Endothelial cell of umbilical vein (primary cell): ENCODE data around the gene NYAP2. TPM values are rescaled to one million over a fixed set of nuclear protein-coding genes. Genes with fewer than 3 reads are reported as not detected.

ENCODE experiments used
- BruUV-seq: library from RNA; stranded (reverse); fragments of 400-500 nt; replicated peaks from 2 replicates; lab custom pipeline; 2021; lab: Mats Ljungman, UMichigan
- CTCF ChIA-PET: fragments of 300-600, 350-600 bp; sonication (Branson Sonifier 250); formaldehyde crosslinking; loops from one replicate; lab custom pipeline; 2021; ENCODE audit warnings: antibody characterized with exemption, inconsistent platforms; lab: Charles Lee
- POLR2A ChIA-PET: fragments of 300-600, 350-600 bp; sonication (Branson Sonifier 250); formaldehyde crosslinking; loops from one replicate; lab custom pipeline; 2021; ENCODE audit warnings: antibody characterized with exemption, inconsistent platforms; lab: Charles Lee
- DNase-seq: peaks from one replicate; pipeline ENCODE4 v3.0.0-alpha.2; 2011; ENCODE audit warnings: low read depth, low spot score
- FAIRE-seq: peaks from 2 replicates; lab custom pipeline; 2011; peaks lifted over from hg19 to GRCh38; lab: Jason Lieb, UNC
- H2AFZ ChIP-seq: 2 replicates; pipeline ENCODE4 v1.6.0; 2012; ENCODE audit warnings: low read depth, low read length, control low read depth, inconsistent platforms
- H3K27ac ChIP-seq: 2 replicates; pipeline ENCODE4 v1.5.1; 2011; ENCODE audit warnings: low read depth, mild to moderate bottlenecking, control low read depth, low read length, moderate library complexity; ENCODE audit not compliant: insufficient read depth
- H3K27me3 ChIP-seq, 2 experiments: 2 replicates each; pipeline versions ENCODE4 v1.6.0 to v1.6.1; 2011; ENCODE audit warnings: low read length in 2 of 2, mixed read lengths in 1 of 2; ENCODE audit not compliant: control insufficient read depth in 2 of 2, insufficient read depth in 2 of 2
- H3K36me3 ChIP-seq, 2 experiments: 2 replicates in 1 of 2; 3 replicates in 1 of 2; pipeline ENCODE4 v1.5.1; 2011; ENCODE audit warnings: low read length in 2 of 2, mild to moderate bottlenecking in 1 of 2, moderate library complexity in 1 of 2; ENCODE audit not compliant: control insufficient read depth in 2 of 2, insufficient read depth in 2 of 2; ENCODE audit errors: extremely low read depth in 1 of 2
- H3K4me1 ChIP-seq: 3 replicates; pipeline ENCODE4 v1.5.1; 2011; ENCODE audit warnings: mild to moderate bottlenecking, low read length; ENCODE audit not compliant: control insufficient read depth, insufficient read depth; ENCODE audit errors: extremely low read depth
- H3K4me2 ChIP-seq: 2 replicates; pipeline ENCODE4 v1.6.1; 2011; ENCODE audit warnings: low read length, control low read depth, mixed read lengths; ENCODE audit not compliant: insufficient read depth
- H3K4me3 ChIP-seq, 3 experiments: fragments of 200-600 bp in 1 of 3; sonication (generic), shearing (Covaris generic) in 1 of 3; replicated peaks in 1 of 3; 2 replicates each; pipeline ENCODE4 v1.5.1; 2011 to 2016; ENCODE audit warnings: control low read depth in 3 of 3, low read length in 3 of 3, mild to moderate bottlenecking in 2 of 3, inconsistent platforms in 1 of 3, low read depth in 1 of 3, moderate library complexity in 1 of 3; ENCODE audit not compliant: insufficient read depth in 1 of 3
- H3K79me2 ChIP-seq: 2 replicates; pipeline ENCODE4 v1.6.0; 2012; ENCODE audit warnings: low read length, inconsistent platforms; ENCODE audit not compliant: control insufficient read depth, insufficient read depth
- H3K9ac ChIP-seq: replicated peaks from 2 replicates; pipeline ENCODE3; 2011; ENCODE audit warnings: low read length, control low read depth; ENCODE audit not compliant: insufficient read depth; ENCODE audit errors: extremely low read depth
- H3K9me1 ChIP-seq: replicated peaks from 3 replicates; pipeline ENCODE4 v1.6.0; 2011; ENCODE audit warnings: mild to moderate bottlenecking, low read length; ENCODE audit not compliant: control insufficient read depth, insufficient read depth; ENCODE audit errors: extremely low read depth
- H3K9me3 ChIP-seq: replicated peaks from 2 replicates; pipeline ENCODE4 v1.5.1; 2012; ENCODE audit warnings: low read length, inconsistent platforms; ENCODE audit not compliant: control insufficient read depth, insufficient read depth
- H4K20me1 ChIP-seq: replicated peaks from 2 replicates; pipeline ENCODE3; 2011; ENCODE audit warnings: mild to moderate bottlenecking, low read length; ENCODE audit not compliant: control insufficient read depth, insufficient read depth; ENCODE audit errors: extremely low read depth
- EZH2 ChIP-seq: IDR thresholded peaks from 2 replicates; pipeline ENCODE4 v1.6.1; 2012; ENCODE audit warnings: borderline replicate concordance, low read depth, mild to moderate bottlenecking, moderate library complexity, low read length, inconsistent platforms; ENCODE audit not compliant: severe bottlenecking
- FOS ChIP-seq: IDR thresholded peaks from 2 replicates; pipeline ENCODE4 v1.6.1; 2011; ENCODE audit warnings: mild to moderate bottlenecking, low read length, moderate library complexity, borderline replicate concordance; ENCODE audit not compliant: insufficient read depth
- MYC ChIP-seq: IDR thresholded peaks from one replicate; pipeline ENCODE4 v1.6.1; 2011; ENCODE audit warnings: mild to moderate bottlenecking, low read depth, low read length
- POLR2AphosphoS5 ChIP-seq: IDR thresholded peaks from 2 replicates; pipeline ENCODE4 v1.6.1; 2012; ENCODE audit warnings: low read depth, mild to moderate bottlenecking, control low read depth, low read length, moderate library complexity; ENCODE audit not compliant: insufficient read depth
- dilution Hi-C: fragments of 300-500 bp; cut with MboI; formaldehyde crosslinking; loops from one replicate; pipeline ENCODE4 v1.15.0; 2019; ENCODE audit warnings: low sequenced_read_pairs; ENCODE audit not compliant: extremely low pct_ligation_motif_present
- intact Hi-C: fragments of 100-400 bp; cut with micrococcal nuclease; formaldehyde crosslinking; loops from one replicate; pipeline ENCODE4 v1.10.0; 2022
- polyA plus RNA-seq, 4 experiments: library from polyadenylated mRNA; depleted of rRNA in 3 of 4; stranded (reverse) in 3 of 4; unstranded in 1 of 4; fragments of >200 nt; gene quantifications; 2 replicates each; pipeline versions ENCODE4 v1.2.1 to v1.2.3, GENCODE V29; 2011 to 2012; ENCODE audit warnings: missing spikeins in 1 of 4
- total RNA-seq: library from RNA; stranded (reverse); gene quantifications from 2 replicates; pipeline ENCODE4 v1.2.3, GENCODE V29; 2021
- TF ChIP-seq, protein P1 (sequence below), 2 donors: IDR thresholded peaks; 1 replicate in 1 of 2; 2 replicates in 1 of 2; pipeline ENCODE4 v1.5.1; 2011; ENCODE audit warnings: low read length in 2 of 2, mild to moderate bottlenecking in 2 of 2, moderate library complexity in 2 of 2, control low read depth in 1 of 2, inconsistent platforms in 1 of 2, low read depth in 1 of 2; ENCODE audit not compliant: insufficient read depth in 1 of 2; ENCODE audit errors: extremely low read depth in 1 of 2

The NYAP2 gene
- total and polyA plus RNA-seq, 2 donors (not counting 3 experiments of a cell fraction or from before 2014, with no cell fraction given): not detected

DNA sequence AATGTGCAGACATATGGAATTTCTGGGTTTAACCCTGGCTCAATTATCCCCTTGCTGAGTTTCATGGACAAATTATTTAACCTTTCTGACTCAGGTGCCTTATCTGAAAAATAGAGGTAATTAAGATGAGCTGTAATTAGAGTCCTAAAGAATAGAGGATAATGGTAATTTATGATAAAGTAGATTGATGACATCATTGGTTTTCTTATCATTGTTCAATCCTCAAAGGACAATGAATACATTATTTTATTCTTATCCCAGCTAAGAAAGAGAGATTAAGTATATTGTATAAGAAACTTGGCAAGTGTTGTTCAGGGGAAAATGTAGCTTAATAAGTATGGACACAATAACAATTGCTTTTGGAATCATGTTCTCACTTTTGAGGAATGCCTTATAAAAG, 279.3 kb downstream of the NYAP2 start:
- Histone ChIP-seq H3K4me2 (no peak overlapping the region), H4K20me1 (no peaks in the 10 kb centered on the region), H3K27me3 (no peaks in the 10 kb centered on the region), H3K9me3 (no peaks in the 10 kb centered on the region), H3K4me3 (no peak overlapping the region), H3K79me2 (no peaks in the 10 kb centered on the region), H3K4me1 (no peaks in the 10 kb centered on the region), H3K36me3 (no peaks in the 10 kb centered on the region), H3K9ac (no peak overlapping the region), H3K9me1 (no peaks in the 10 kb centered on the region), H2AFZ (no peak overlapping the region), H3K27ac (no peak overlapping the region)
- TF ChIP-seq MYC: no peak
- TF ChIP-seq FOS: no peak
- TF ChIP-seq POLR2AphosphoS5: no peak
- ChIA-PET CTCF (interaction anchor here (2.6 kb wide), 1 partner anchor 13 kb away, joined by 12 read pairs; no protein-coding TSS in a partner anchor), POLR2A (no interaction called here)
- FAIRE-seq: no peak
- intact Hi-C loops (no loop called here), dilution Hi-C loops (no loop called here)
- no TSS peak for BruUV-seq
- no peak for DNase-seq

GRCh38 chr2:225683258-225683657, 283.7 kb downstream of the NYAP2 start:
- Histone ChIP-seq H3K9ac (no peak overlapping the region), H3K9me1 (no peaks in the 10 kb centered on the region), H3K27me3 (no peaks in the 10 kb centered on the region), H3K27ac (no peak overlapping the region), H3K4me1 (no peaks in the 10 kb centered on the region), H3K4me3 (no peak overlapping the region), H3K9me3 (no peaks in the 10 kb centered on the region), H3K36me3 (no peaks in the 10 kb centered on the region), H2AFZ (no peak overlapping the region), H3K4me2 (no peak overlapping the region), H3K79me2 (no peaks in the 10 kb centered on the region), H4K20me1 (no peaks in the 10 kb centered on the region)
- no peak for FAIRE-seq
- TF ChIP-seq POLR2AphosphoS5 (no peak), EZH2 (no peak), FOS (no peak)
- TF ChIP-seq, protein P1, sequence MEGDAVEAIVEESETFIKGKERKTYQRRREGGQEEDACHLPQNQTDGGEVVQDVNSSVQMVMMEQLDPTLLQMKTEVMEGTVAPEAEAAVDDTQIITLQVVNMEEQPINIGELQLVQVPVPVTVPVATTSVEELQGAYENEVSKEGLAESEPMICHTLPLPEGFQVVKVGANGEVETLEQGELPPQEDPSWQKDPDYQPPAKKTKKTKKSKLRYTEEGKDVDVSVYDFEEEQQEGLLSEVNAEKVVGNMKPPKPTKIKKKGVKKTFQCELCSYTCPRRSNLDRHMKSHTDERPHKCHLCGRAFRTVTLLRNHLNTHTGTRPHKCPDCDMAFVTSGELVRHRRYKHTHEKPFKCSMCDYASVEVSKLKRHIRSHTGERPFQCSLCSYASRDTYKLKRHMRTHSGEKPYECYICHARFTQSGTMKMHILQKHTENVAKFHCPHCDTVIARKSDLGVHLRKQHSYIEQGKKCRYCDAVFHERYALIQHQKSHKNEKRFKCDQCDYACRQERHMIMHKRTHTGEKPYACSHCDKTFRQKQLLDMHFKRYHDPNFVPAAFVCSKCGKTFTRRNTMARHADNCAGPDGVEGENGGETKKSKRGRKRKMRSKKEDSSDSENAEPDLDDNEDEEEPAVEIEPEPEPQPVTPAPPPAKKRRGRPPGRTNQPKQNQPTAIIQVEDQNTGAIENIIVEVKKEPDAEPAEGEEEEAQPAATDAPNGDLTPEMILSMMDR (IDR thresholded peaks at IDR 0.05; ENCODE audit: extremely low read depth in 1 of 2, insufficient read depth in 1 of 2, low read depth in 1 of 2, low read length in 2 of 2): no peak
- DNase-seq: no peak
- intact Hi-C loops (no loop called here), dilution Hi-C loops (no loop called here)
- CTCF ChIA-PET: interaction anchor here (1.4 kb wide), 1 partner anchor 1119 kb away, joined by 4 read pairs; no protein-coding TSS in a partner anchor
- POLR2A ChIA-PET: no interaction called here
- no TSS peak for BruUV-seq
